CD4-positive, alpha-beta T cell (primary cell): ENCODE measurements around the gene UBE2E3. TPM values are rescaled to one million over a fixed set of nuclear protein-coding genes. Genes with fewer than 3 reads are reported as not detected.
A peak's percentile ranks its signal among the peaks of the same experiment; 100 is the strongest.

Source experiments
- ATAC-seq: fragments of 200-7000 bp; cut with Tn5 transposase; one replicate; pipeline ENCODE4 v1.10.0; 2022; ENCODE audit warnings: mild to moderate bottlenecking; ENCODE audit not compliant: poor library complexity
- CTCF ChIA-PET: fragments of 350-600 bp; sonication (Branson Sonifier 250); formaldehyde crosslinking; loops from one replicate; lab custom pipeline; 2021; ENCODE audit warnings: antibody characterized with exemption, inconsistent platforms; lab: Charles Lee
- POLR2A ChIA-PET: fragments of 350-600 bp; sonication (Branson Sonifier 250); formaldehyde crosslinking; loops from one replicate; lab custom pipeline; 2021; ENCODE audit warnings: antibody characterized with exemption, inconsistent platforms; lab: Charles Lee
- DNase-seq, 14 experiments: peaks; one replicate each; pipeline ENCODE4 v3.0.0-alpha.2; 2013 to 2020; ENCODE audit warnings: mixed read lengths in 2 of 14
- H3K27ac ChIP-seq, 2 donors: one replicate each; pipeline versions ENCODE4 v1.5.1 to v1.7.0; 2013; ENCODE audit warnings: low read length in 2 of 2, low read depth in 1 of 2, mild to moderate bottlenecking in 1 of 2
- H3K27me3 ChIP-seq, 2 experiments: 1 replicate in 1 of 2; 2 replicates in 1 of 2; pipeline versions ENCODE4 v1.6.1 to v1.7.0; 2013; ENCODE audit warnings: low read length in 2 of 2, control low read depth in 1 of 2, mild to moderate bottlenecking in 1 of 2, moderate library complexity in 1 of 2; ENCODE audit not compliant: insufficient read depth in 2 of 2, control insufficient read depth in 1 of 2
- H3K36me3 ChIP-seq: one replicate; pipeline ENCODE4 v1.6.1; 2013; ENCODE audit warnings: low read length, control low read depth; ENCODE audit not compliant: insufficient read depth
- H3K4me1 ChIP-seq: one replicate; pipeline ENCODE4 v1.6.1; 2013; ENCODE audit warnings: low read length, control low read depth; ENCODE audit not compliant: insufficient read depth
- H3K4me3 ChIP-seq: one replicate; pipeline ENCODE4 v1.5.1; 2013; ENCODE audit warnings: mild to moderate bottlenecking, low read length, moderate library complexity
- H3K9me3 ChIP-seq, 2 experiments: 1 replicate in 1 of 2; 2 replicates in 1 of 2; pipeline versions ENCODE4 v1.6.1 to v1.7.0; 2013; ENCODE audit warnings: low read length in 2 of 2, mild to moderate bottlenecking in 2 of 2, control low read depth in 1 of 2, moderate library complexity in 1 of 2; ENCODE audit not compliant: control insufficient read depth in 1 of 2, insufficient read depth in 1 of 2
- H3K27ac Mint-ChIP-seq: one replicate; pipeline ENCODE4 v1.8.0; 2020; ENCODE audit warnings: mixed read lengths
- H3K27me3 Mint-ChIP-seq: one replicate; pipeline ENCODE4 v1.8.0; 2021; ENCODE audit warnings: mixed read lengths
- H3K36me3 Mint-ChIP-seq: one replicate; pipeline ENCODE4 v1.8.0; 2021; ENCODE audit warnings: low read depth, mixed read lengths
- H3K4me1 Mint-ChIP-seq: one replicate; pipeline ENCODE4 v1.8.0; 2021; ENCODE audit warnings: low read depth, mixed read lengths
- H3K4me3 Mint-ChIP-seq: one replicate; pipeline ENCODE4 v1.8.0; 2020; ENCODE audit warnings: mild to moderate bottlenecking, mixed read lengths
- H3K9me3 Mint-ChIP-seq: one replicate; pipeline ENCODE4 v1.8.0; 2020; ENCODE audit warnings: mixed read lengths
- CTCF ChIP-seq: fragments of 200-600 bp; IDR thresholded peaks from one replicate; pipeline ENCODE4 v1.8.0; 2022; ENCODE audit warnings: antibody characterized with exemption, mild to moderate bottlenecking
- intact Hi-C, 2 experiments: fragments of 100-400 bp; cut with DNase I in 1 of 2; cut with micrococcal nuclease in 1 of 2; formaldehyde crosslinking; loops; one replicate each; pipeline versions ENCODE4 v1.15.1 to v1.9.0; 2023 to 2025; cut with DNase I, micrococcal nuclease
- total RNA-seq, 174 experiments: library from RNA in 2 of 174; stranded (reverse) in 2 of 174; gene quantifications; one replicate each; pipeline ENCODE4 v1.2.3 and lab custom pipeline; 2021 to 2026

Gene UBE2E3
- total RNA-seq, 2 experiments from 2014 or later = 20.5 TPM

GRCh38 chr2:181054843-181055242, 74.4 kb downstream of the UBE2E3 start:
- H3K4me3 ChIP-seq = no peak overlapping the region
- H3K27me3 Mint-ChIP-seq = no peaks in the 10 kb centered on the region
- DNase-seq (no peak), ATAC-seq (no peak)
- TF ChIP-seq CTCF = no peak
- no peaks in the 10 kb centered on the region for H3K36me3 ChIP-seq
- no peaks in the 10 kb centered on the region for H3K9me3 ChIP-seq
- no peaks in the 10 kb centered on the region for H3K4me1 ChIP-seq
- no peaks in the 10 kb centered on the region for H3K9me3 Mint-ChIP-seq
- H3K27ac ChIP-seq = no peak overlapping the region
- H3K36me3 Mint-ChIP-seq = no peaks in the 10 kb centered on the region
- peaks cover 17% of the 10 kb centered on the region for H3K4me1 Mint-ChIP-seq
- ChIA-PET CTCF (no interaction called here), POLR2A (no interaction called here)
- H3K27ac Mint-ChIP-seq = no peak overlapping the region
- intact Hi-C loops = loop anchor here (5.0 to 10.0 kb wide), 3 partner anchors 70 to 440 kb away; partner anchors contain the start of gene UBE2E3 (in 2 of the 2)
- H3K27me3 ChIP-seq = no peaks in the 10 kb centered on the region
- H3K4me3 Mint-ChIP-seq = no peak overlapping the region

- intact Hi-C loops = loop anchor here (1.0 to 10.0 kb wide), 4 partner anchors 74 to 933 kb away; partner anchors contain the start of gene UBE2E3 (in 2 of the 2)
- no peak overlapping the region for H3K27ac Mint-ChIP-seq
- no peak overlapping the region for H3K4me3 Mint-ChIP-seq
- peaks cover 20% of the 10 kb centered on the region for H3K36me3 Mint-ChIP-seq
- peaks cover 9% of the 10 kb centered on the region for H3K4me1 Mint-ChIP-seq
- no peak overlapping the region for H3K4me3 ChIP-seq
- no peaks in the 10 kb centered on the region for H3K9me3 Mint-ChIP-seq
- DNase-seq (peak in 11 of 14 experiments; percentile 3 to 74 (median 26)), ATAC-seq (no peak)
- no peaks in the 10 kb centered on the region for H3K9me3 ChIP-seq
- POLR2A ChIA-PET = interaction anchor here (1.4 kb wide), 1 partner anchor 78 kb away, joined by 5 read pairs; the partner anchor contains the start of gene UBE2E3
- H3K27ac ChIP-seq = no peak overlapping the region
- CTCF ChIA-PET = interaction anchor here (0.6 to 3.0 kb wide), 12 partner anchors 10 to 973 kb away, joined by 3 to 11 read pairs (median 4); partner anchors contain the start of gene UBE2E3
- no peaks in the 10 kb centered on the region for H3K4me1 ChIP-seq
- no peaks in the 10 kb centered on the region for H3K27me3 Mint-ChIP-seq
- H3K36me3 ChIP-seq = no peaks in the 10 kb centered on the region
- peak; percentile 92 for TF ChIP-seq CTCF
- no peaks in the 10 kb centered on the region for H3K27me3 ChIP-seq
These were observed 78.2 kb downstream of the UBE2E3 start for GRCh38 chr2:181058378-181059269.

- ATAC-seq (no peak), DNase-seq (no peak)
- Mint-ChIP-seq H3K4me3 (no peak overlapping the region), H3K4me1 (peaks cover 5% of the 10 kb centered on the region), H3K36me3 (peaks cover 27% of the 10 kb centered on the region), H3K27me3 (no peaks in the 10 kb centered on the region), H3K9me3 (no peaks in the 10 kb centered on the region), H3K27ac (no peak overlapping the region)
- Histone ChIP-seq H3K4me1 (no peaks in the 10 kb centered on the region), H3K27ac (no peak overlapping the region), H3K4me3 (no peak overlapping the region), H3K36me3 (no peaks in the 10 kb centered on the region), H3K9me3 (no peaks in the 10 kb centered on the region), H3K27me3 (no peaks in the 10 kb centered on the region)
- ChIA-PET POLR2A (no interaction called here), CTCF (no interaction called here)
- intact Hi-C loops = no loop called here
- no peak for TF ChIP-seq CTCF
These were observed 83.3 kb downstream of the UBE2E3 start for GRCh38 chr2:181063696-181064095.
